Liver (tissue), 9 donors: ENCODE data around the gene KAZN. TPM values are rescaled to one million over a fixed set of nuclear protein-coding genes. Genes with fewer than 3 reads are reported as not detected.

Experiments
- DNase-seq: peaks from one replicate; pipeline ENCODE4 v3.0.0-alpha.2; 2017; ENCODE audit warnings: low spot score
- H3K27ac ChIP-seq, 2 donors: one replicate each; pipeline ENCODE4 v1.7.0; 2013; ENCODE audit warnings: inconsistent platforms in 2 of 2, low read length in 2 of 2, control low read depth in 1 of 2, low read depth in 1 of 2, mild to moderate bottlenecking in 1 of 2
- H3K27me3 ChIP-seq, 4 donors: one replicate each; pipeline versions ENCODE4 v1.6.1 to v1.7.0; 2013; ENCODE audit warnings: low read length in 3 of 4, inconsistent platforms in 1 of 4, mild to moderate bottlenecking in 1 of 4, moderate library complexity in 1 of 4; ENCODE audit not compliant: control insufficient read depth in 4 of 4, insufficient read depth in 4 of 4
- H3K36me3 ChIP-seq, 4 donors: one replicate each; pipeline versions ENCODE4 v1.6.1 to v1.7.0; 2013; ENCODE audit warnings: low read length in 3 of 4, mild to moderate bottlenecking in 3 of 4, low read depth in 1 of 4, moderate library complexity in 1 of 4; ENCODE audit not compliant: control insufficient read depth in 4 of 4, insufficient read depth in 3 of 4
- H3K4me1 ChIP-seq, 4 donors: one replicate each; pipeline versions ENCODE4 v1.6.1 to v1.7.0; 2013; ENCODE audit warnings: low read length in 3 of 4, mild to moderate bottlenecking in 3 of 4, moderate library complexity in 1 of 4; ENCODE audit not compliant: control insufficient read depth in 4 of 4, insufficient read depth in 4 of 4
- H3K4me3 ChIP-seq, 3 donors: one replicate each; pipeline versions ENCODE4 v1.6.1 to v1.7.0; 2013; ENCODE audit warnings: low read length in 3 of 3, control low read depth in 1 of 3, low read depth in 1 of 3, mild to moderate bottlenecking in 1 of 3
- H3K9ac ChIP-seq, 2 donors: one replicate each; pipeline ENCODE4 v1.7.0; 2013; ENCODE audit warnings: low read length in 2 of 2, mild to moderate bottlenecking in 2 of 2, moderate library complexity in 2 of 2, control low read depth in 1 of 2, low read depth in 1 of 2
- H3K9me3 ChIP-seq, 4 donors: one replicate each; pipeline versions ENCODE4 v1.6.1 to v1.7.0; 2013; ENCODE audit warnings: low read length in 3 of 4; ENCODE audit not compliant: control insufficient read depth in 4 of 4
- ATF3 ChIP-seq: IDR thresholded peaks from 2 replicates; pipeline ENCODE4 v1.6.1; 2016; ENCODE audit warnings: antibody characterized with exemption
- EGR1 ChIP-seq, 2 donors: IDR thresholded peaks; 2 replicates each; pipeline ENCODE4 v1.6.1; 2016 to 2018; ENCODE audit warnings: antibody characterized with exemption in 2 of 2, low read depth in 2 of 2
- FOXA1 ChIP-seq: IDR thresholded peaks from 2 replicates; pipeline ENCODE4 v1.6.1; 2016; ENCODE audit warnings: antibody characterized with exemption
- FOXA2 ChIP-seq: IDR thresholded peaks from 2 replicates; pipeline ENCODE4 v1.6.1; 2016; ENCODE audit warnings: antibody characterized with exemption
- GABPA ChIP-seq, 2 donors: IDR thresholded peaks in 1 of 2; conservative IDR thresholded peaks in 1 of 2; 2 replicates each; pipeline ENCODE4 v1.6.1; 2016; ENCODE audit warnings: antibody characterized with exemption in 2 of 2, mild to moderate bottlenecking in 1 of 2, moderate library complexity in 1 of 2
- HNF4A ChIP-seq, 2 donors: conservative IDR thresholded peaks; 2 replicates each; pipeline ENCODE4 v1.6.1; 2016; ENCODE audit warnings: antibody characterized with exemption in 2 of 2, mild to moderate bottlenecking in 2 of 2
- HNF4G ChIP-seq: IDR thresholded peaks from 2 replicates; pipeline ENCODE4 v1.6.1; 2016; ENCODE audit warnings: antibody characterized with exemption
- JUND ChIP-seq, 2 donors: IDR thresholded peaks; 2 replicates each; pipeline ENCODE4 v1.6.1; 2016; ENCODE audit warnings: antibody characterized with exemption in 2 of 2
- NR2F2 ChIP-seq: IDR thresholded peaks from 2 replicates; pipeline ENCODE4 v1.6.1; 2016; ENCODE audit warnings: antibody characterized with exemption
- RAD21 ChIP-seq, 2 donors: IDR thresholded peaks; 2 replicates each; pipeline ENCODE4 v1.6.1; 2016; ENCODE audit warnings: antibody characterized with exemption in 2 of 2, mild to moderate bottlenecking in 2 of 2
- RXRA ChIP-seq, 2 donors: IDR thresholded peaks; 2 replicates each; pipeline ENCODE4 v1.6.1; 2017 to 2018; ENCODE audit warnings: antibody characterized with exemption in 2 of 2, mild to moderate bottlenecking in 1 of 2
- SP1 ChIP-seq: IDR thresholded peaks from 2 replicates; pipeline ENCODE4 v1.6.1; 2018; ENCODE audit warnings: antibody characterized with exemption, mild to moderate bottlenecking
- TAF1 ChIP-seq: conservative IDR thresholded peaks from 2 replicates; pipeline ENCODE4 v1.6.1; 2016; ENCODE audit warnings: antibody characterized with exemption, mild to moderate bottlenecking
- YY1 ChIP-seq: IDR thresholded peaks from 2 replicates; pipeline ENCODE4 v1.6.1; 2016; ENCODE audit warnings: antibody characterized with exemption, mild to moderate bottlenecking
- WGBS: extraction: QIAGEN DNeasy Blood & Tissue Kit; methylation state at CpG from one replicate; pipeline ENCODE4 v1.1.7; 2013; 5-methylcytosine and 5-hydroxymethylcytosine counted together
- polyA plus RNA-seq, 2 donors: library from polyadenylated mRNA; stranded (reverse) in 1 of 2; unstranded in 1 of 2; fragments of 200-250 nt in 1 of 2; fragments of >200 nt in 1 of 2; fragmentation: Nextera tagmentation in 1 of 2; extraction: Ambion mirVana in 1 of 2; gene quantifications; one replicate each; pipeline versions ENCODE4 v1.2.1 to v1.2.3, GENCODE V29; 2013 to 2015
- total RNA-seq, 2 donors: library from RNA; depleted of rRNA; stranded (reverse); fragments of >200 nt; gene quantifications; one replicate each; pipeline ENCODE4 v1.2.3, GENCODE V29; 2014
- TF ChIP-seq, protein P1 (sequence below): fragments of 150-350 bp; IDR thresholded peaks from 2 replicates; pipeline ENCODE4 v1.5.1; 2017; ENCODE audit warnings: improper control_type of control experiment, low read depth, low read length; ENCODE audit not compliant: missing input control
- TF ChIP-seq, protein P2 (sequence below): IDR thresholded peaks from 2 replicates; pipeline ENCODE4 v1.6.1; 2016; ENCODE audit warnings: antibody characterized with exemption, mild to moderate bottlenecking
- TF ChIP-seq, protein P3 (sequence below): IDR thresholded peaks from 2 replicates; pipeline ENCODE4 v1.6.1; 2016; ENCODE audit warnings: antibody characterized with exemption
- TF ChIP-seq, protein P4 (sequence below): IDR thresholded peaks from 2 replicates; pipeline ENCODE4 v1.6.1; 2016; ENCODE audit warnings: antibody characterized with exemption
- donor health status: healthy.
- donor health status: healthy.
- donor health status: healthy.
- donor health status: healthy.
- donor health status: healthy.

The KAZN gene
- total and polyA plus RNA-seq, 4 donors = 1.9 to 6.9 (median 2.4) TPM

DNA sequence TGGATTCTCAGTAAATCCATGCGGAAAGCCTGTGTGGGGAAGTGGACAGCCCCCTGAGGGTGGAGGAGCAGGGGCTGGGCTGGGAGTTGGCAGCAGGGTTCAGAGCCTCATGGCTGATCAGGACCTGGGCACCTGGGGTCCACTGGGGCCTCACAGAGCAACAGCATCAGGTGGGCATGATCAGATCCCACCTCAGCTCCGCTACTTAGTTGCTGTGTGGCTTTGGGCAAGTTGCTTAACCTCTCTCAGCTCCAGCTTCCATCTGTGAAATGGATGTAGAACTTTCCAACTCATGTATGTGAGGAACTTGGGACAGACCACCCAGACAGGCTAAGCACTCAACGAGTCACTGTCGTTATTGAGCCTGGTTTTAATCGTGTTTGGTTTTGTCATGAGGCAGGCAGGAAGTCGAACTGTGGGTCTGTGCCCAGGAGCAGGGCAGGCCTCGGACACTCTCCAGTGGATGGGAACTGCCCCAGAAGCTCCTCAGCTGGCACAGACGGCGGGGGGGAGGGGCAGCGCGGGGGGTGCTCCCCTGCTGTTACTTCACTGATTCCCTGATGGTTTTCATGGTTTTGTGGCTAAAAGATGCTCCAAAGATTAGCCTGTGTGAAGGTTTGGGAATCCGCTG is 399.3 kb downstream of the KAZN start:
- Histone ChIP-seq H3K4me3 (no peak overlapping the region), H3K4me1 (peaks cover 0 to 9% (median under 1%) of the 10 kb centered on the region in 4 donors), H3K36me3 (no peaks in the 10 kb centered on the region), H3K27me3 (peaks cover 0 to 3% (median 0%) of the 10 kb centered on the region in 4 donors), H3K27ac (no peak overlapping the region), H3K9ac (no peak overlapping the region), H3K9me3 (no peaks in the 10 kb centered on the region)
- no peak for DNase-seq
- no peak for TF ChIP-seq HNF4G
- no peak for TF ChIP-seq EGR1 (IDR thresholded peaks at IDR 0.05; ENCODE audit: low read depth in 2 of 2)
- TF ChIP-seq, protein P1, sequence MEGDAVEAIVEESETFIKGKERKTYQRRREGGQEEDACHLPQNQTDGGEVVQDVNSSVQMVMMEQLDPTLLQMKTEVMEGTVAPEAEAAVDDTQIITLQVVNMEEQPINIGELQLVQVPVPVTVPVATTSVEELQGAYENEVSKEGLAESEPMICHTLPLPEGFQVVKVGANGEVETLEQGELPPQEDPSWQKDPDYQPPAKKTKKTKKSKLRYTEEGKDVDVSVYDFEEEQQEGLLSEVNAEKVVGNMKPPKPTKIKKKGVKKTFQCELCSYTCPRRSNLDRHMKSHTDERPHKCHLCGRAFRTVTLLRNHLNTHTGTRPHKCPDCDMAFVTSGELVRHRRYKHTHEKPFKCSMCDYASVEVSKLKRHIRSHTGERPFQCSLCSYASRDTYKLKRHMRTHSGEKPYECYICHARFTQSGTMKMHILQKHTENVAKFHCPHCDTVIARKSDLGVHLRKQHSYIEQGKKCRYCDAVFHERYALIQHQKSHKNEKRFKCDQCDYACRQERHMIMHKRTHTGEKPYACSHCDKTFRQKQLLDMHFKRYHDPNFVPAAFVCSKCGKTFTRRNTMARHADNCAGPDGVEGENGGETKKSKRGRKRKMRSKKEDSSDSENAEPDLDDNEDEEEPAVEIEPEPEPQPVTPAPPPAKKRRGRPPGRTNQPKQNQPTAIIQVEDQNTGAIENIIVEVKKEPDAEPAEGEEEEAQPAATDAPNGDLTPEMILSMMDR = no peak
- TF ChIP-seq RAD21 (IDR thresholded peaks at IDR 0.05) = no peak
- TF ChIP-seq TAF1 = no peak
- no peak for TF ChIP-seq HNF4A (conservative IDR thresholded peaks at IDR 0.05)
- TF ChIP-seq, protein P2, sequence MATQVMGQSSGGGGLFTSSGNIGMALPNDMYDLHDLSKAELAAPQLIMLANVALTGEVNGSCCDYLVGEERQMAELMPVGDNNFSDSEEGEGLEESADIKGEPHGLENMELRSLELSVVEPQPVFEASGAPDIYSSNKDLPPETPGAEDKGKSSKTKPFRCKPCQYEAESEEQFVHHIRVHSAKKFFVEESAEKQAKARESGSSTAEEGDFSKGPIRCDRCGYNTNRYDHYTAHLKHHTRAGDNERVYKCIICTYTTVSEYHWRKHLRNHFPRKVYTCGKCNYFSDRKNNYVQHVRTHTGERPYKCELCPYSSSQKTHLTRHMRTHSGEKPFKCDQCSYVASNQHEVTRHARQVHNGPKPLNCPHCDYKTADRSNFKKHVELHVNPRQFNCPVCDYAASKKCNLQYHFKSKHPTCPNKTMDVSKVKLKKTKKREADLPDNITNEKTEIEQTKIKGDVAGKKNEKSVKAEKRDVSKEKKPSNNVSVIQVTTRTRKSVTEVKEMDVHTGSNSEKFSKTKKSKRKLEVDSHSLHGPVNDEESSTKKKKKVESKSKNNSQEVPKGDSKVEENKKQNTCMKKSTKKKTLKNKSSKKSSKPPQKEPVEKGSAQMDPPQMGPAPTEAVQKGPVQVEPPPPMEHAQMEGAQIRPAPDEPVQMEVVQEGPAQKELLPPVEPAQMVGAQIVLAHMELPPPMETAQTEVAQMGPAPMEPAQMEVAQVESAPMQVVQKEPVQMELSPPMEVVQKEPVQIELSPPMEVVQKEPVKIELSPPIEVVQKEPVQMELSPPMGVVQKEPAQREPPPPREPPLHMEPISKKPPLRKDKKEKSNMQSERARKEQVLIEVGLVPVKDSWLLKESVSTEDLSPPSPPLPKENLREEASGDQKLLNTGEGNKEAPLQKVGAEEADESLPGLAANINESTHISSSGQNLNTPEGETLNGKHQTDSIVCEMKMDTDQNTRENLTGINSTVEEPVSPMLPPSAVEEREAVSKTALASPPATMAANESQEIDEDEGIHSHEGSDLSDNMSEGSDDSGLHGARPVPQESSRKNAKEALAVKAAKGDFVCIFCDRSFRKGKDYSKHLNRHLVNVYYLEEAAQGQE = no peak
- TF ChIP-seq, protein P3, sequence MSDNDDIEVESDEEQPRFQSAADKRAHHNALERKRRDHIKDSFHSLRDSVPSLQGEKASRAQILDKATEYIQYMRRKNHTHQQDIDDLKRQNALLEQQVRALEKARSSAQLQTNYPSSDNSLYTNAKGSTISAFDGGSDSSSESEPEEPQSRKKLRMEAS = no peak
- no peak for TF ChIP-seq RXRA (IDR thresholded peaks at IDR 0.05)
- no peak for TF ChIP-seq FOXA2
- TF ChIP-seq NR2F2 = no peak
- TF ChIP-seq ATF3 = no peak
- no peak for TF ChIP-seq JUND (IDR thresholded peaks at IDR 0.05)
- no peak for TF ChIP-seq YY1
- no peak for TF ChIP-seq FOXA1
- no peak for TF ChIP-seq GABPA (IDR thresholded peaks at IDR 0.05 in 1 of 2, conservative IDR thresholded peaks at IDR 0.05 in 1 of 2)
- no peak for TF ChIP-seq SP1
- TF ChIP-seq, protein P4, sequence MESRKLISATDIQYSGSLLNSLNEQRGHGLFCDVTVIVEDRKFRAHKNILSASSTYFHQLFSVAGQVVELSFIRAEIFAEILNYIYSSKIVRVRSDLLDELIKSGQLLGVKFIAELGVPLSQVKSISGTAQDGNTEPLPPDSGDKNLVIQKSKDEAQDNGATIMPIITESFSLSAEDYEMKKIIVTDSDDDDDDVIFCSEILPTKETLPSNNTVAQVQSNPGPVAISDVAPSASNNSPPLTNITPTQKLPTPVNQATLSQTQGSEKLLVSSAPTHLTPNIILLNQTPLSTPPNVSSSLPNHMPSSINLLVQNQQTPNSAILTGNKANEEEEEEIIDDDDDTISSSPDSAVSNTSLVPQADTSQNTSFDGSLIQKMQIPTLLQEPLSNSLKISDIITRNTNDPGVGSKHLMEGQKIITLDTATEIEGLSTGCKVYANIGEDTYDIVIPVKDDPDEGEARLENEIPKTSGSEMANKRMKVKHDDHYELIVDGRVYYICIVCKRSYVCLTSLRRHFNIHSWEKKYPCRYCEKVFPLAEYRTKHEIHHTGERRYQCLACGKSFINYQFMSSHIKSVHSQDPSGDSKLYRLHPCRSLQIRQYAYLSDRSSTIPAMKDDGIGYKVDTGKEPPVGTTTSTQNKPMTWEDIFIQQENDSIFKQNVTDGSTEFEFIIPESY = no peak
- WGBS = 79% methylated on average over 12 of the region's 12 CpGs
